B cell (primary cell): Measurements from ENCODE around the gene GBE1.

Experiments used
- CTCF ChIP-seq: fragments of 200-600 bp; IDR thresholded peaks from one replicate; pipeline ENCODE4 v1.8.0; 2022; ENCODE audit warnings: antibody characterized with exemption, mild to moderate bottlenecking
- EZH2 ChIP-seq: IDR thresholded peaks from 2 replicates; pipeline ENCODE4 v1.6.1; 2012; ENCODE audit warnings: borderline replicate concordance, low read depth, mild to moderate bottlenecking, moderate library complexity, low read length; ENCODE audit not compliant: insufficient read depth, poor library complexity, severe bottlenecking

- TF ChIP-seq CTCF = no peak
- TF ChIP-seq EZH2 = no peak
Observed at GRCh38 chr3:81761904-81762580, 597 bp upstream of the GBE1 start.
